HEK293 (cell line): ENCODE results near the gene CEP72.

Source experiments
- ZNF660 ChIP-seq: fragments of 450-650 bp; IDR thresholded peaks from 2 replicates; pipeline ENCODE4 v1.5.1; 2018; ENCODE audit warnings: missing biosample characterization, mild to moderate bottlenecking, missing genetic modification characterization
- TF ChIP-seq, protein P1 (sequence below): fragments of 450-650 bp; formaldehyde crosslinking; IDR thresholded peaks from 2 replicates; pipeline ENCODE4 v1.5.1; 2016; ENCODE audit warnings: missing biosample characterization, missing genetic modification characterization

DNA sequence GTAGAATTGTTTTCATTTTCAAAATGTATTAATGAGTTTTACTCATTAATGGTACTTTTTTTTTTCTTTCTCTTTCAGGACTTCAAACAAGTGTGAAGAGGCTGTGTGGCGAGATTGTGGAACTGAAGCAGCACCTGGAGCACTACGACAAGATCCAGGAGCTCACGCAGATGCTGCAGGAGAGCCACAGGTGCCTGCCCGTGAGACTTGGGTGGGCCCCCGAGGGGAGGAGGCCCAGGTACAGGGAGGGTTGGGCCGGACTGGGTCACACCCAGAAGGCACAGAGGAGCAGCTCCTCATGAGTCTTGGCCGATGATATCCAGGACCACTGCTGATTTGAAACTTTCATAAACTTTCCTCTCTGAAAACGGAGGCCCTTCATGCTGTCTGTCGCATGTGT is 35.6 kb downstream of the CEP72 start:
- TF ChIP-seq ZNF660 (tag by site-specific recombination): no peak
- TF ChIP-seq, protein P1, sequence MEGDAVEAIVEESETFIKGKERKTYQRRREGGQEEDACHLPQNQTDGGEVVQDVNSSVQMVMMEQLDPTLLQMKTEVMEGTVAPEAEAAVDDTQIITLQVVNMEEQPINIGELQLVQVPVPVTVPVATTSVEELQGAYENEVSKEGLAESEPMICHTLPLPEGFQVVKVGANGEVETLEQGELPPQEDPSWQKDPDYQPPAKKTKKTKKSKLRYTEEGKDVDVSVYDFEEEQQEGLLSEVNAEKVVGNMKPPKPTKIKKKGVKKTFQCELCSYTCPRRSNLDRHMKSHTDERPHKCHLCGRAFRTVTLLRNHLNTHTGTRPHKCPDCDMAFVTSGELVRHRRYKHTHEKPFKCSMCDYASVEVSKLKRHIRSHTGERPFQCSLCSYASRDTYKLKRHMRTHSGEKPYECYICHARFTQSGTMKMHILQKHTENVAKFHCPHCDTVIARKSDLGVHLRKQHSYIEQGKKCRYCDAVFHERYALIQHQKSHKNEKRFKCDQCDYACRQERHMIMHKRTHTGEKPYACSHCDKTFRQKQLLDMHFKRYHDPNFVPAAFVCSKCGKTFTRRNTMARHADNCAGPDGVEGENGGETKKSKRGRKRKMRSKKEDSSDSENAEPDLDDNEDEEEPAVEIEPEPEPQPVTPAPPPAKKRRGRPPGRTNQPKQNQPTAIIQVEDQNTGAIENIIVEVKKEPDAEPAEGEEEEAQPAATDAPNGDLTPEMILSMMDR (tag by site-specific recombination): no peak
